ENCODE results near the gene ENDOD1. TPM values are rescaled to one million over a fixed set of nuclear protein-coding genes. Genes with fewer than 3 reads are reported as not detected.

ENDOD1 gene
- total RNA-seq, 1 experiment from 2014 or later, result 11.4 TPM

DNA sequence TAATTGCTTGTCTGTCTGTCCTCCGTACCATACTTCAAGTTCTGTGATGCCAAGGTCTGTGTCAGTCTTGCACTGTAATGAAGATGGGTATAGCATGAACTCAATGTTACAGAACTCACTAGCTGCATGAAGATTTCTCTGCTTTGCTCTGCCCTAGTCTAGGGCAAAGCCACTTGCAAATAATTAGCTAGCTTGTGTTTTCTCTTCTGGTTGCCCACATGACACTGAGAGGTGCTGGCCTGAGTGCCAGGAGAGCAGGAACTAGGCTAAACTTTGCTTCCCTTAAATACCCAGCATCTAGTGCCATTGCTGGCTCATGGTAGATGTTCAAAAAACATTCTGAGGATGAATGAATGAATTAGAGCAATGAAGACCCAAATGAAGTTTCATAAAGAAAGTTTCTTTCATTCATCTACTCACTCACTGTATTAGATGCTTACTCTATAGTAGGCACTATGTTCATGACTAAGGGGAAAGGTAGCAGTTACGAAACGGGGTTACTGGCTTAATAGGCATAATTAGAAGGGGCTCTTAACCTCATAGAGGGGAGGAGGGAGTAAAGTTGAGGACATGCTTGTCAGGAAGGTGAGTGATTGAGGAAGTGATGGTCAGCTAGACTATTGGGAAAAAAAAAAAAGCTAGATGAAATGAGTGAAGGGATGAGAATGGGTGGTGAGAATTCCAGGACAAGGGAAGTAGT is 4.4 kb upstream of the ENDOD1 start:
- ChIA-PET POLR2A (interaction anchor here (0.7 to 3.8 kb wide), 13 partner anchors 8 to 146 kb away, joined by 3 to 49 read pairs (median 8); partner anchors contain the start of genes CWC15, KDM4D, SESN3 and SRSF8), CTCF (interaction anchor here (0.6 to 3.3 kb wide), 12 partner anchors 8 to 630 kb away, joined by 3 to 13 read pairs (median 4); partner anchors contain the start of gene SRSF8)

DNA sequence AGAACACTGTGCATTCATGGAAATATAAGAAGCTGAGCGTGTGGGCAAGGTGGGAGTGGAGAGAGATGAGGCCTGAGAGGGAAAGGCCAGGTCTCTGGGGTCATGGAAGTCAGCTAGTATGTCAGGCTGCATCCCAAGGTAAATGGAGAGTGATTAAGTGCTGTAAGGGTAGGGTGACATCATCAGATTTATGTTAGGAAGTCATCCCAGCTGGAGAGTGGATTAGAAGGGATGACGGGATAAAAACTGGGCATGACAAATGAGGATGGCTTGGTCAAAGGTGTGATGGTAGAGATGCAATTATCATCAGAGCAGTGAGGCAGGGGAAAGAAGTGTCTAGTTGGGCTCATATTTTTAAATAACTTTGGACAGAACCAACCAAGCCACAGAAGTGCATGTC is 3.5 kb upstream of the ENDOD1 start:
- H3K4me1 Mint-ChIP-seq (ENCODE audit: insufficient read depth, unreplicated experiment), result peaks cover 22% of the 10 kb centered on the region
- no peak for DNase-seq (ENCODE audit: unreplicated experiment)
- H3K27me3 Mint-ChIP-seq (ENCODE audit: insufficient read depth, unreplicated experiment), result no peaks in the 10 kb centered on the region
- TF ChIP-seq, protein P1, sequence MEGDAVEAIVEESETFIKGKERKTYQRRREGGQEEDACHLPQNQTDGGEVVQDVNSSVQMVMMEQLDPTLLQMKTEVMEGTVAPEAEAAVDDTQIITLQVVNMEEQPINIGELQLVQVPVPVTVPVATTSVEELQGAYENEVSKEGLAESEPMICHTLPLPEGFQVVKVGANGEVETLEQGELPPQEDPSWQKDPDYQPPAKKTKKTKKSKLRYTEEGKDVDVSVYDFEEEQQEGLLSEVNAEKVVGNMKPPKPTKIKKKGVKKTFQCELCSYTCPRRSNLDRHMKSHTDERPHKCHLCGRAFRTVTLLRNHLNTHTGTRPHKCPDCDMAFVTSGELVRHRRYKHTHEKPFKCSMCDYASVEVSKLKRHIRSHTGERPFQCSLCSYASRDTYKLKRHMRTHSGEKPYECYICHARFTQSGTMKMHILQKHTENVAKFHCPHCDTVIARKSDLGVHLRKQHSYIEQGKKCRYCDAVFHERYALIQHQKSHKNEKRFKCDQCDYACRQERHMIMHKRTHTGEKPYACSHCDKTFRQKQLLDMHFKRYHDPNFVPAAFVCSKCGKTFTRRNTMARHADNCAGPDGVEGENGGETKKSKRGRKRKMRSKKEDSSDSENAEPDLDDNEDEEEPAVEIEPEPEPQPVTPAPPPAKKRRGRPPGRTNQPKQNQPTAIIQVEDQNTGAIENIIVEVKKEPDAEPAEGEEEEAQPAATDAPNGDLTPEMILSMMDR (IDR thresholded peaks at IDR 0.05; ENCODE audit: unreplicated experiment), result no peak
- no TSS peak for BruUV-seq (replicated peaks)
- CTCF ChIA-PET, result interaction anchor here (1.3 to 1.4 kb wide), 3 partner anchors 12 to 65 kb away, joined by 3 to 4 read pairs (median 3); partner anchors contain the start of gene SRSF8
- no peak overlapping the region for H3K27ac Mint-ChIP-seq (ENCODE audit: low read depth, unreplicated experiment)
- POLR2A ChIA-PET, result interaction anchor here (0.6 to 3.8 kb wide), 6 partner anchors 10 to 127 kb away, joined by 3 to 49 read pairs (median 28); partner anchors contain the start of genes CWC15, KDM4D and SRSF8
- intact Hi-C loops (cut with micrococcal nuclease), result no loop called here
- H3K9me3 Mint-ChIP-seq (ENCODE audit: unreplicated experiment), result no peaks in the 10 kb centered on the region
- no peak overlapping the region for H3K4me3 Mint-ChIP-seq (ENCODE audit: unreplicated experiment)
- no peaks in the 10 kb centered on the region for H3K36me3 Mint-ChIP-seq (ENCODE audit: insufficient read depth, unreplicated experiment)

More for the DNA sequence above, 4.4 kb upstream of the ENDOD1 start:
- Mint-ChIP-seq H3K4me1 (ENCODE audit: insufficient read depth, unreplicated experiment) (peaks cover 16% of the 10 kb centered on the region), H3K27ac (ENCODE audit: low read depth, unreplicated experiment) (no peak overlapping the region), H3K27me3 (ENCODE audit: insufficient read depth, unreplicated experiment) (no peaks in the 10 kb centered on the region), H3K4me3 (ENCODE audit: unreplicated experiment) (no peak overlapping the region), H3K9me3 (ENCODE audit: unreplicated experiment) (no peaks in the 10 kb centered on the region), H3K36me3 (ENCODE audit: insufficient read depth, unreplicated experiment) (no peaks in the 10 kb centered on the region)
- BruUV-seq (replicated peaks), result no TSS peak
- DNase-seq (ENCODE audit: unreplicated experiment), result no peak
- TF ChIP-seq, protein P1 (IDR thresholded peaks at IDR 0.05; ENCODE audit: unreplicated experiment), result no peak
- intact Hi-C loops (cut with micrococcal nuclease), result no loop called here

DNA sequence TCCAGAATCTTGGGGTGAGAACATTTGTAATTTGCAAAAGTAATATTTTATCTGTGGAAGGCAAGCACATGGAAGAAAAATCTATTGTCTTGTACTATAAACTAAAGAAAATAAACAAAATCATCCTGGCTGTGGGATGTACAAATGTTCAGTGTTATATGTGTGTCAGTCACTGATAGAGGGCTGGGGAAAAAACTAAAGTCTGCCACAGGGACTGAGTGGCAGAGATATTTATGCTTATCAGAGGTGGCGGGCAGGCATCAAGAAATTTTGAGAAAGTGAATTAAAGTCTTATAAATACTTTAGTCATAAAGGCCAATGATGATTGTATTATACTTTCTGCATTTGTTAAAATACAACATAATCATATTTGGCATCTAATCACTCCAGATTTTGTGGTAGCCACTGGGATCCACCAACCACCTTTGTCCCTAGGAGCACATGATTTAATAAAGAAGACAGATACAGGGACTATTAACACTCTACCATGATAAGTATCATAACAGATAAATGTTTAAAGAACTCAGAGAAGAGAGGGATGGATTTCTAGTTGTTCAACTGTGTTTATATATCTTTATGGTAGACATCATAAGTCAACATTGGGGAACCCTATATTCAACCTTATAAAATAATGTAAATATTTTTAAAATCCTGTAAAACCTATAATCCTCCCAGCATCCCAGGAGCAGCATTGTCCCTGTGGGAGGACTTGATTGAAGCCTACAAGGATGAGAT is 2.6 kb upstream of the ENDOD1 start:
- intact Hi-C loops (cut with micrococcal nuclease), result no loop called here
- no peaks in the 10 kb centered on the region for H3K36me3 Mint-ChIP-seq (ENCODE audit: insufficient read depth, unreplicated experiment)
- no peaks in the 10 kb centered on the region for H3K27me3 Mint-ChIP-seq (ENCODE audit: insufficient read depth, unreplicated experiment)
- TF ChIP-seq, protein P1 (IDR thresholded peaks at IDR 0.05; ENCODE audit: unreplicated experiment), result no peak
- H3K4me1 Mint-ChIP-seq (ENCODE audit: insufficient read depth, unreplicated experiment), result peaks cover 29% of the 10 kb centered on the region
- DNase-seq (ENCODE audit: unreplicated experiment), result no peak
- ChIA-PET CTCF (interaction anchor here (0.6 to 0.7 kb wide), 2 partner anchors 19 to 43 kb away, joined by 3 read pairs; no protein-coding TSS in a partner anchor), POLR2A (interaction anchor here (1.0 to 10.3 kb wide), 4 partner anchors 11 to 21 kb away, joined by 4 to 108 read pairs (median 23); no protein-coding TSS in a partner anchor)
- BruUV-seq (replicated peaks), result no TSS peak
- H3K27ac Mint-ChIP-seq (ENCODE audit: low read depth, unreplicated experiment), result no peak overlapping the region
- H3K9me3 Mint-ChIP-seq (ENCODE audit: unreplicated experiment), result no peaks in the 10 kb centered on the region
- no peak overlapping the region for H3K4me3 Mint-ChIP-seq (ENCODE audit: unreplicated experiment)

All from MCF 10A (cell line).